Stimulated activated naive B cell treated with anti-CD40 and anti-IgM and Interleukin-4, amounts not matched to agents 10 μg/mL and 1 μg/mL and 100 μg/mL, for 72 hours (primary cell): ENCODE measurements around the gene ARHGAP10.
A peak's percentile ranks its signal among the peaks of the same experiment; 100 is the strongest.
"Not testable (repeated sequence)": the region's sequence is repeated elsewhere in the genome, so short reads cannot be mapped to it uniquely, and the experiment has no call there.

Experiments
- ATAC-seq, 2 donors: fragments of 150-1000 bp; cut with Tn5 transposase; replicated peaks; 2 replicates each; pipeline ENCODE4 v1.10.0; 2021; ENCODE audit warnings: moderate library complexity in 1 of 2
- DNase-seq: peaks from one replicate; pipeline ENCODE4 v3.0.0; 2021
- H3K27ac Mint-ChIP-seq: one replicate; pipeline ENCODE4 v1.8.0; 2022; ENCODE audit warnings: mild to moderate bottlenecking, mixed read lengths
- H3K27me3 Mint-ChIP-seq, 2 donors: one replicate each; pipeline ENCODE4 v1.8.0; 2022; ENCODE audit warnings: mixed read lengths in 2 of 2
- H3K36me3 Mint-ChIP-seq, 2 donors: one replicate each; pipeline ENCODE4 v1.8.0; 2022; ENCODE audit warnings: mixed read lengths in 2 of 2, mild to moderate bottlenecking in 1 of 2
- H3K4me1 Mint-ChIP-seq, 2 donors: one replicate each; pipeline ENCODE4 v1.8.0; 2022; ENCODE audit warnings: mixed read lengths in 2 of 2, mild to moderate bottlenecking in 1 of 2
- H3K4me3 Mint-ChIP-seq, 2 donors: one replicate each; pipeline ENCODE4 v1.8.0; 2022; ENCODE audit warnings: mild to moderate bottlenecking in 2 of 2, mixed read lengths in 2 of 2, moderate library complexity in 1 of 2
- H3K9me3 Mint-ChIP-seq, 2 donors: one replicate each; pipeline ENCODE4 v1.8.0; 2022; ENCODE audit warnings: mixed read lengths in 2 of 2, mild to moderate bottlenecking in 1 of 2

ARHGAP10 gene

GRCh38 chr4:147787204-147787603 is 55.3 kb downstream of the ARHGAP10 start:
- H3K9me3 Mint-ChIP-seq = no peaks in the 10 kb centered on the region
- DNase-seq (no peak), ATAC-seq (no peak)
- no peak overlapping the region for H3K4me3 Mint-ChIP-seq
- peak overlapping the region; percentile 31 for H3K27ac Mint-ChIP-seq
- peaks cover 2 to 12% of the 10 kb centered on the region in 2 donors for H3K4me1 Mint-ChIP-seq
- H3K27me3 Mint-ChIP-seq = no peaks in the 10 kb centered on the region
- H3K36me3 Mint-ChIP-seq = no peaks in the 10 kb centered on the region

GRCh38 chr4:147788791-147789190 is 56.9 kb downstream of the ARHGAP10 start:
- H3K4me1 Mint-ChIP-seq = peaks cover 5 to 21% of the 10 kb centered on the region in 2 donors
- no peaks in the 10 kb centered on the region for H3K27me3 Mint-ChIP-seq
- H3K9me3 Mint-ChIP-seq = no peaks in the 10 kb centered on the region
- ATAC-seq (no peak), DNase-seq (no peak)
- no peaks in the 10 kb centered on the region for H3K36me3 Mint-ChIP-seq
- H3K4me3 Mint-ChIP-seq = no peak overlapping the region
- no peak overlapping the region for H3K27ac Mint-ChIP-seq

- no peak overlapping the region for H3K27ac Mint-ChIP-seq
Observed at GRCh38 chr4:147789596-147789995, 57.7 kb downstream of the ARHGAP10 start.

GRCh38 chr4:147790412-147790811 is 58.5 kb downstream of the ARHGAP10 start:
- ATAC-seq = no peak
- H3K27me3 Mint-ChIP-seq = no peaks in the 10 kb centered on the region
- DNase-seq = no peak
- H3K4me1 Mint-ChIP-seq = peaks cover 12 to 29% of the 10 kb centered on the region in 2 donors
- no peak overlapping the region for H3K27ac Mint-ChIP-seq
- no peaks in the 10 kb centered on the region for H3K9me3 Mint-ChIP-seq
- no peak overlapping the region for H3K4me3 Mint-ChIP-seq
- H3K36me3 Mint-ChIP-seq = no peaks in the 10 kb centered on the region

More at GRCh38 chr4:147789596-147789995, 57.7 kb downstream of the ARHGAP10 start:
- no peak for DNase-seq
- ATAC-seq = peak; percentile 50
- no peak overlapping the region for H3K4me3 Mint-ChIP-seq
- peaks cover 10 to 29% of the 10 kb centered on the region in 2 donors for H3K4me1 Mint-ChIP-seq
- H3K27me3 Mint-ChIP-seq = no peaks in the 10 kb centered on the region
- no peaks in the 10 kb centered on the region for H3K9me3 Mint-ChIP-seq
- no peaks in the 10 kb centered on the region for H3K36me3 Mint-ChIP-seq

GRCh38 chr4:147791341-147791740 is 59.5 kb downstream of the ARHGAP10 start:
- no peak overlapping the region for H3K27ac Mint-ChIP-seq
- no peak for ATAC-seq
- H3K27me3 Mint-ChIP-seq = no peaks in the 10 kb centered on the region
- H3K36me3 Mint-ChIP-seq = no peaks in the 10 kb centered on the region
- no peak for DNase-seq
- H3K9me3 Mint-ChIP-seq = no peaks in the 10 kb centered on the region
- no peak overlapping the region for H3K4me3 Mint-ChIP-seq
- peaks cover 12 to 23% of the 10 kb centered on the region in 2 donors for H3K4me1 Mint-ChIP-seq

DNA sequence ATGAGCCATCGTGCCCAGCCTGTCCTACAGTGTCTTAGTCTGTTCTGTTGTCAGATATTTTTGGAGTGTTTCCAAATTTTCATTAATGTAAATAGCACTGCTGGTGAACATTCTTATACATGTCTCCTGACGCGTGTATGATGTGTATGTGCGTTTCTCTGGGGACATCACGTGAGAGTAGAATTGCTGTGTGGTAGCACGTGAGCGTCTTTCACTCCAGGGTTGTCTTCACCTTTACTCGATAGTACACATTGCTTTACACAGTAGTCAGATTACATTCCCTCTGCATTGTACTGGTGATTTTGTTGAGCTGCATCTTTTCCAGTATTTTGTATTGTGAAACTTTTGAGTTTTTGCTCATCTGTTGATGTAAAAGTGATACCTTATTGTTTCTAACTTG is 60.0 kb downstream of the ARHGAP10 start:
- ATAC-seq (no peak), DNase-seq (no peak)
- peaks cover 12 to 23% of the 10 kb centered on the region in 2 donors for H3K4me1 Mint-ChIP-seq
- peaks cover 0 to 2% of the 10 kb centered on the region in 2 donors for H3K27me3 Mint-ChIP-seq
- H3K27ac Mint-ChIP-seq = no peak overlapping the region
- H3K9me3 Mint-ChIP-seq = no peaks in the 10 kb centered on the region
- H3K4me3 Mint-ChIP-seq = no peak overlapping the region
- H3K36me3 Mint-ChIP-seq = no peaks in the 10 kb centered on the region

DNA sequence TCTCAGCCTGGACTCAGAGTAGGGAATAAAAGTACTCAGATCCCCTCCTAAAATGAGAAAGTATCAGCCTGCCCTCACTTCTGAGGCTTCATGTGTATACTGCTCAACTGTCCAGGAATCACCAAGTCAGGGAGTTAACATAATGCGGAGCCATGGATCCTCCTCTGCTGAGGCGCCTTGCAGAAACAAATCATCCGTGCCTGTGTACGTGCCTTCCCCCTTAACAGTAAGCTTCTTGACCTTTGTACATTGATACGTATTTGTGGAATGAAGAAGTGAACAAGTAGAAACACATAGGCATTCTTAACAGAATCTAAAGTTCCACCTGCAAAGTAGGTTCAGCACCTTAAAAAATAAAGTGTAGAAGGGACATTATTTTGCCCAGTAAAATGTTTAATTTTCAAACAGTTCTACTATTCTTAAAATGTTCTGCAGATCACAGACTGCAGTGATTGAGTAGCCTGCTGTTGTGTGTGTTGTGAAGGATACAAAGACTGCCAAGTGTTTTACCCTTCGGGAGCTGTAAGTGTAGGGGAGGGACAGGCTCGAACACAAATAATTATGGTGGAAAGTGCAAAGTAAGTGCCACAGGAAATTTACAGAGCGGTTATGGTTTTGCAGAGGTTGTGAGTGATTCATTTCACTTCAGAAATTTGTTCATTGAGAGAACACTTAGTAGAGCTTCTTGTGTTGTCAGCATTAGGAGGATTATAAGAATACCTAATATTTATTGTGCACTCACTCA is 61.9 kb downstream of the ARHGAP10 start:
- peaks cover 5 to 8% of the 10 kb centered on the region in 2 donors for H3K27me3 Mint-ChIP-seq
- H3K4me1 Mint-ChIP-seq = peaks cover 12 to 27% of the 10 kb centered on the region in 2 donors
- H3K4me3 Mint-ChIP-seq = no peak overlapping the region
- no peak for ATAC-seq
- H3K36me3 Mint-ChIP-seq = no peaks in the 10 kb centered on the region
- peaks cover 0 to 3% of the 10 kb centered on the region in 2 donors for H3K9me3 Mint-ChIP-seq
- no peak for DNase-seq
- no peak overlapping the region for H3K27ac Mint-ChIP-seq

- no peak overlapping the region for H3K4me3 Mint-ChIP-seq
- H3K36me3 Mint-ChIP-seq = no peaks in the 10 kb centered on the region
- H3K4me1 Mint-ChIP-seq = peaks cover 12 to 33% of the 10 kb centered on the region in 2 donors
- no peak overlapping the region for H3K27ac Mint-ChIP-seq
- no peak for ATAC-seq
- H3K27me3 Mint-ChIP-seq = peaks cover 5 to 8% of the 10 kb centered on the region in 2 donors
- no peak for DNase-seq
- peaks cover 0 to 3% of the 10 kb centered on the region in 2 donors for H3K9me3 Mint-ChIP-seq
Observed at GRCh38 chr4:147794314-147794680, 62.4 kb downstream of the ARHGAP10 start.

GRCh38 chr4:147794787-147795413 is 63.0 kb downstream of the ARHGAP10 start:
- DNase-seq = peak; percentile 4
- Mint-ChIP-seq H3K27ac (no peak overlapping the region), H3K36me3 (no peaks in the 10 kb centered on the region), H3K4me3 (no peak overlapping the region), H3K4me1 (peaks cover 13 to 34% of the 10 kb centered on the region in 2 donors), H3K9me3 (peaks cover 0 to 3% of the 10 kb centered on the region in 2 donors), H3K27me3 (peaks cover 5 to 8% of the 10 kb centered on the region in 2 donors)
- ATAC-seq = peak; percentile 92 to 97

- ATAC-seq, H3K36me3 Mint-ChIP-seq, H3K9me3 Mint-ChIP-seq, H3K27ac Mint-ChIP-seq, DNase-seq, H3K4me3 Mint-ChIP-seq: not testable (repeated sequence)
- H3K4me1 Mint-ChIP-seq = peaks cover 16 to 29% of the 10 kb centered on the region in 2 donors
- peaks cover 5 to 14% of the 10 kb centered on the region in 2 donors for H3K27me3 Mint-ChIP-seq
Observed at GRCh38 chr4:147799057-147799456, 67.2 kb downstream of the ARHGAP10 start.

GRCh38 chr4:147799986-147800555 is 68.2 kb downstream of the ARHGAP10 start:
- Mint-ChIP-seq H3K27me3 (peaks cover 5 to 14% of the 10 kb centered on the region in 2 donors), H3K36me3 (no peaks in the 10 kb centered on the region), H3K9me3 (peaks cover 0 to 3% of the 10 kb centered on the region in 2 donors), H3K4me1 (peaks cover 12 to 23% of the 10 kb centered on the region in 2 donors), H3K27ac (peak overlapping the region; percentile 81), H3K4me3 (peak overlapping the region; percentile 56 to 62)
- DNase-seq (peak; percentile 76), ATAC-seq (peak; percentile 97)

GRCh38 chr4:147801820-147802219 is 69.9 kb downstream of the ARHGAP10 start:
- Mint-ChIP-seq H3K27me3 (peaks cover 5 to 13% of the 10 kb centered on the region in 2 donors), H3K27ac (no peak overlapping the region), H3K4me1 (peaks cover 11 to 23% of the 10 kb centered on the region in 2 donors), H3K36me3 (no peaks in the 10 kb centered on the region), H3K4me3 (no peak overlapping the region), H3K9me3 (peaks cover 0 to 3% of the 10 kb centered on the region in 2 donors)
- DNase-seq (no peak), ATAC-seq (no peak)

GRCh38 chr4:147802346-147802745 is 70.5 kb downstream of the ARHGAP10 start:
- H3K27me3 Mint-ChIP-seq = peaks cover 5 to 10% of the 10 kb centered on the region in 2 donors
- no peak overlapping the region for H3K27ac Mint-ChIP-seq
- peaks cover 0 to 3% of the 10 kb centered on the region in 2 donors for H3K9me3 Mint-ChIP-seq
- ATAC-seq = no peak
- no peaks in the 10 kb centered on the region for H3K36me3 Mint-ChIP-seq
- H3K4me3 Mint-ChIP-seq = no peak overlapping the region
- DNase-seq = no peak
- H3K4me1 Mint-ChIP-seq = peaks cover 11 to 23% of the 10 kb centered on the region in 2 donors

DNA sequence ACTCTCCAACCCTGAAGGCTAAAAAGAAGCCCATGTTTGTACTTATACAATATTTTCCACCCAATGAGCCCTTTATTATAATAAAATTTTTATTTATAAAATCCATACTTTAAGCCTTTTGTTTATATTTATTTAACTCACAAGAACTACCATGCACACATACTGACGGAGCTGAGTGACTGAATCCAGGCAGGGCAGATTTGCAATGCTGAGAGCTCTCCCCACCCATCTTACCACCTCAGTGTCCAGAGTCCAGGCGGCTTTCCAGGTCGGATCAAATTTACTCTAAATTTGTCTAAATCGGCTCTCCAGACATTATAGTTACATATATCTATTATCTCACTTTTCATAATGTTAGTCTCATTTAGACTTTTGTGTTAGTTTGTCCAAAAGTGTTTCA is 74.1 kb downstream of the ARHGAP10 start:
- H3K36me3 Mint-ChIP-seq = no peaks in the 10 kb centered on the region
- no peak overlapping the region for H3K27ac Mint-ChIP-seq
- peaks cover 14 to 19% of the 10 kb centered on the region in 2 donors for H3K4me1 Mint-ChIP-seq
- ATAC-seq (no peak), DNase-seq (no peak)
- H3K9me3 Mint-ChIP-seq = no peaks in the 10 kb centered on the region
- peaks cover 0 to 10% of the 10 kb centered on the region in 2 donors for H3K27me3 Mint-ChIP-seq
- no peak overlapping the region for H3K4me3 Mint-ChIP-seq
